Vagina (tissue), 2 donors: ENCODE data around the gene RSPH1. TPM values are rescaled to one million over a fixed set of nuclear protein-coding genes. Genes with fewer than 3 reads are reported as not detected.

Experiments
- DNase-seq, 2 donors: peaks; one replicate each; pipeline ENCODE4 v3.0.0-alpha.2; 2017; ENCODE audit errors: extremely low spot score in 2 of 2
- H3K27ac ChIP-seq: fragments of 200-600 bp; sonication (generic); one replicate; pipeline ENCODE4 v1.5.1; 2019
- H3K27me3 ChIP-seq: fragments of 200-600 bp; sonication (generic); one replicate; pipeline ENCODE4 v1.5.1; 2019
- H3K36me3 ChIP-seq, 2 donors: fragments of 200-600 bp; sonication (generic); one replicate each; pipeline ENCODE4 v1.5.1; 2017 to 2019
- H3K4me1 ChIP-seq: fragments of 200-600 bp; sonication (generic); one replicate; pipeline ENCODE4 v1.5.1; 2019
- H3K4me3 ChIP-seq, 2 donors: fragments of 200-600 bp; sonication (generic); 1 replicate in 1 of 2; 2 replicates in 1 of 2; pipeline ENCODE4 v1.5.1; 2016 to 2019
- H3K9me3 ChIP-seq: fragments of 200-600 bp; sonication (generic); one replicate; pipeline ENCODE4 v1.5.1; 2019
- POLR2A ChIP-seq, 2 donors: fragments of 450-650 bp; IDR thresholded peaks; one replicate each; pipeline ENCODE4 v1.6.1; 2017; ENCODE audit warnings: antibody characterized with exemption in 2 of 2, mild to moderate bottlenecking in 2 of 2, moderate library complexity in 2 of 2
- POLR2AphosphoS5 ChIP-seq, 2 donors: sonication (generic); formaldehyde crosslinking; IDR thresholded peaks; one replicate each; pipeline ENCODE4 v1.9.0; 2017; ENCODE audit warnings: antibody characterized with exemption in 2 of 2, mild to moderate bottlenecking in 2 of 2, low read depth in 1 of 2; ENCODE audit not compliant: insufficient read depth in 1 of 2
- intact Hi-C: fragments of 100-400 bp; cut with DNase I; formaldehyde crosslinking; loops from one replicate; pipeline ENCODE4 v1.15.1; 2023
- total RNA-seq: library from RNA; depleted of rRNA; stranded (reverse); fragments of >200 nt; gene quantifications from one replicate; pipeline ENCODE4 v1.2.3, GENCODE V29; 2016
- TF ChIP-seq, protein P1 (sequence below), 3 experiments: fragments of 450-650 bp in 2 of 3; fragments of 200-600 bp in 1 of 3; sonication (generic) in 1 of 3; IDR thresholded peaks; one replicate each; pipeline ENCODE4 v1.5.1; 2017 to 2019; ENCODE audit warnings: antibody characterized with exemption in 3 of 3, mild to moderate bottlenecking in 2 of 3, moderate library complexity in 2 of 3

RSPH1 gene
- total RNA-seq, 1 donor from 2014 or later, result not detected

DNA sequence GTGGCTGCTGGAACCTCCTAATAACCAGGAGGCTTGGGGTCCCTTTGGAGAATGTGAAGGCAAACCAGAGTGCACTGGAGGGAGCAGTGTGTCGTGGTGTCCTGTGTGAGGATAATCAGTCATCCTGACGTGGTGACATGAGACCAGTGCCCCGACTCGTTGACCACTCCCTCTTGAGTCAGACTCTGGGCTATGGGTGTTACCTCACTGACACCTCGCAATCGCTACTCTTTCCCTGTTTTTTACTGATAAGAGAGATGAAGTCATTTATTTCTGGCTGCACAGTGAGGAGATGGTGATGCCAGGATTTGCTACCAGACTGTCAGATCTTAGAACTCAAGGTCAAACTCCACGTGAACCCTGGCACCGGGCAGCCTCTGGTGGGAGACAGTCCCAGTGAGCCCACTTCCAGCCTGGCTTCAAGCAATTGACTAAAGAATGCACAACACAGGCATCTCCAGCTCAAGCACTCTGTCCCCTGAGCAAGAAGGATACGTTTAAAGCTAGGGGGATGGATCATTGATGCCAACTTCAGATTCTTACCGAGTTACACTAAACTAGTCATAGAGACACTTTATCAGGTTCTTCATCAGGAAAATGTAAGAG lies 62.0 kb downstream of the RSPH1 start:
- no peak for DNase-seq

DNA sequence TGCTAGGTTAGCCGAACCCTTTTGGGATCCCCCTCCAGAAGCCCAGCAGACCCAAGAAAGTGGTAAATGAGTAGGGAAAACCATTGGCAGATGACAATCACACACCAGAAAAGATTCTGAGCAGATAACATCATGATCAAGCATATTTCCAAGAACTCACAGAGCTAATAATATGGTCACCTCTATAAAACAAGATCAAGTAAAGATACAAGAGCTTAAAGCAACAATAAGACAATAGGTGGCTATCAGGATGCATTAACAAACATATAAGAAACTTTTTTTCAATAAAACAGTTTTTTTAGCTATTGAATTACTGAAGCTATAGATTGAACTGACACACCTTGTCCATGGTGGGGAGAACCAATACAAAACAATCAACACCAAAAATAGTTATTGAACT lies 63.3 kb downstream of the RSPH1 start:
- no peaks in the 10 kb centered on the region for H3K4me1 ChIP-seq
- TF ChIP-seq POLR2AphosphoS5 (IDR thresholded peaks at IDR 0.05; ENCODE audit: insufficient read depth in 1 of 2, low read depth in 1 of 2) (no peak), POLR2A (IDR thresholded peaks at IDR 0.05) (no peak)
- TF ChIP-seq, protein P1, sequence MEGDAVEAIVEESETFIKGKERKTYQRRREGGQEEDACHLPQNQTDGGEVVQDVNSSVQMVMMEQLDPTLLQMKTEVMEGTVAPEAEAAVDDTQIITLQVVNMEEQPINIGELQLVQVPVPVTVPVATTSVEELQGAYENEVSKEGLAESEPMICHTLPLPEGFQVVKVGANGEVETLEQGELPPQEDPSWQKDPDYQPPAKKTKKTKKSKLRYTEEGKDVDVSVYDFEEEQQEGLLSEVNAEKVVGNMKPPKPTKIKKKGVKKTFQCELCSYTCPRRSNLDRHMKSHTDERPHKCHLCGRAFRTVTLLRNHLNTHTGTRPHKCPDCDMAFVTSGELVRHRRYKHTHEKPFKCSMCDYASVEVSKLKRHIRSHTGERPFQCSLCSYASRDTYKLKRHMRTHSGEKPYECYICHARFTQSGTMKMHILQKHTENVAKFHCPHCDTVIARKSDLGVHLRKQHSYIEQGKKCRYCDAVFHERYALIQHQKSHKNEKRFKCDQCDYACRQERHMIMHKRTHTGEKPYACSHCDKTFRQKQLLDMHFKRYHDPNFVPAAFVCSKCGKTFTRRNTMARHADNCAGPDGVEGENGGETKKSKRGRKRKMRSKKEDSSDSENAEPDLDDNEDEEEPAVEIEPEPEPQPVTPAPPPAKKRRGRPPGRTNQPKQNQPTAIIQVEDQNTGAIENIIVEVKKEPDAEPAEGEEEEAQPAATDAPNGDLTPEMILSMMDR (IDR thresholded peaks at IDR 0.05), result no peak
- intact Hi-C loops, result no loop called here
- no peak for DNase-seq
- H3K9me3 ChIP-seq, result peaks cover 4% of the 10 kb centered on the region
- H3K4me3 ChIP-seq, result no peak overlapping the region
- H3K27ac ChIP-seq, result no peak overlapping the region
- H3K36me3 ChIP-seq, result no peaks in the 10 kb centered on the region
- H3K27me3 ChIP-seq, result no peaks in the 10 kb centered on the region

More for the DNA sequence above, 62.0 kb downstream of the RSPH1 start:
- intact Hi-C loops, result no loop called here
- Histone ChIP-seq H3K9me3 (peaks cover 4% of the 10 kb centered on the region), H3K27me3 (no peaks in the 10 kb centered on the region), H3K36me3 (no peaks in the 10 kb centered on the region), H3K4me3 (no peak overlapping the region), H3K4me1 (no peaks in the 10 kb centered on the region), H3K27ac (no peak overlapping the region)
- no peak for TF ChIP-seq POLR2A (IDR thresholded peaks at IDR 0.05)
- TF ChIP-seq, protein P1 (IDR thresholded peaks at IDR 0.05), result no peak
- TF ChIP-seq POLR2AphosphoS5 (IDR thresholded peaks at IDR 0.05; ENCODE audit: insufficient read depth in 1 of 2, low read depth in 1 of 2), result no peak

DNA sequence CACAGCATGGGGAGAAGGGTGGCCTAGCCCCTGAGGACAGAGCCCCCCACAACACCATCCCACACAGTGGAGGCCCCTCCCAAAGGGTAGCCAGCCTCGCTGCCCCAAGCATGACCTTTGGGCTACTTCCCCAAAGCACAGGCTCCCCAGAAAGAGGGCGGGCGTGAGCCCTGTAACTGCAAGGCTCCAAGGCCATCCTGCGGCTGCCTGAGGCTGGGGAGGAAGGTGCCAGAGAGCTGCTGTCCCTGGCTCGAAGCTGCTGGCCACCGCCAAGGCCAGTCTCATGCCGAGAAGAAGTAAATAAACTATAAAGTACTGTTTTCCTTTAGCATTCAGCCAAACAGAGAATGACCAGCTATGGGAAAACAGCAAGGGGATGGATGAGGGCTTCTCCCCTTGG lies 64.8 kb downstream of the RSPH1 start:
- H3K27me3 ChIP-seq, result no peaks in the 10 kb centered on the region
- intact Hi-C loops, result no loop called here
- TF ChIP-seq POLR2AphosphoS5 (IDR thresholded peaks at IDR 0.05; ENCODE audit: insufficient read depth in 1 of 2, low read depth in 1 of 2) (no peak), POLR2A (IDR thresholded peaks at IDR 0.05) (no peak)
- TF ChIP-seq, protein P1 (IDR thresholded peaks at IDR 0.05), result no peak

DNA sequence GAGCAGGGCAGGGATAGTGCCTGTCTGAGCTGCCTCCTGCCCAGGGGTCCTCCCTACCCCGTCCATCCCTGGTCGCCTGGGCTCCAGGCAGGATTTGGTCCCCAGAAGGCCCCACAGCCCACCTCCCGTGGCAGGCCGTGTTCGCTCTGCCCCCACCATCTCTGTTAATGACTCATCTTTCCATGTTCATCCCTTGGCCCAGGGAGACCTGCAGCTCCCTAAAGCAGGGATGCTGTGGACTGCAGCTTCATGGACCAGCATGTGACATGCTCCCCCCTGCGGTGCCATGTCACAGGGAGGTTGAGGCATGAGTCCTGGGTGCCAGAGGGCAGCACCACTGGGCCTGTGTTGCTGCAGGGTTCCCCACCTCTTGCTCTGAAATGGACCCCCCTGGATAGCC lies 65.5 kb downstream of the RSPH1 start:
- TF ChIP-seq POLR2AphosphoS5 (IDR thresholded peaks at IDR 0.05; ENCODE audit: insufficient read depth in 1 of 2, low read depth in 1 of 2) (no peak), POLR2A (IDR thresholded peaks at IDR 0.05) (no peak)
- TF ChIP-seq, protein P1 (IDR thresholded peaks at IDR 0.05), result no peak
- intact Hi-C loops, result no loop called here
- Histone ChIP-seq H3K27ac (no peak overlapping the region), H3K4me3 (no peak overlapping the region), H3K36me3 (no peaks in the 10 kb centered on the region), H3K27me3 (no peaks in the 10 kb centered on the region), H3K4me1 (no peaks in the 10 kb centered on the region), H3K9me3 (peaks cover 4% of the 10 kb centered on the region)
- no peak for DNase-seq

More for the DNA sequence above, 64.8 kb downstream of the RSPH1 start:
- H3K9me3 ChIP-seq, result peaks cover 4% of the 10 kb centered on the region
- no peaks in the 10 kb centered on the region for H3K4me1 ChIP-seq
- H3K36me3 ChIP-seq, result no peaks in the 10 kb centered on the region
- no peak overlapping the region for H3K27ac ChIP-seq
- no peak overlapping the region for H3K4me3 ChIP-seq
- no peak for DNase-seq

DNA sequence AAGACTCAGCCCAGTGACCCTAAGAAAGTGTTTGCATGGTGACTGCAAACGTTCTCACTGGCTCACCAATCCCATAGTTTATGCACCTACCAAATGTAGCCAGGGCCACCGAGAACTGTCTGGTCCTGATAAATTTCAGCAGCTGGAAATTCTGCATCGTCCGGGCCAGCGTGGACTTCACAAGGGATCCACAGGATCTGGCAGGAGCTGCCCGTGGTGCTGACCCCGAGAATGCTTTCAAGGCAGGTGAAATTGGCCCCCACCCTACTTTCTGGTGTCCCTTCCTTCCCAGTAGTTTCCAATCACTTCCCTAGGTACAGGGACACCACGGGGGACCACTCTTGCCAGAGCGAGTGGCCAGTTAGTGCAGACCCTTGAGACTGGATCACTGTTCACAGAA lies 66.2 kb downstream of the RSPH1 start:
- Histone ChIP-seq H3K9me3 (peaks cover 4% of the 10 kb centered on the region), H3K4me1 (no peaks in the 10 kb centered on the region), H3K27ac (no peak overlapping the region), H3K27me3 (no peaks in the 10 kb centered on the region), H3K36me3 (no peaks in the 10 kb centered on the region), H3K4me3 (no peak overlapping the region)
- no peak for TF ChIP-seq POLR2A (IDR thresholded peaks at IDR 0.05)
- TF ChIP-seq POLR2AphosphoS5 (IDR thresholded peaks at IDR 0.05; ENCODE audit: insufficient read depth in 1 of 2, low read depth in 1 of 2), result no peak
- TF ChIP-seq, protein P1 (IDR thresholded peaks at IDR 0.05), result no peak
- intact Hi-C loops, result no loop called here
- no peak for DNase-seq
